IMR-90 (cell line): Measurements from ENCODE around the gene SLC27A3. TPM values are rescaled to one million over a fixed set of nuclear protein-coding genes. Genes with fewer than 3 reads are reported as not detected.

ENCODE experiments used
- ATAC-seq: fragments of 200-7000 bp; cut with Tn5 transposase; 2 replicates; pipeline ENCODE4 v1.9.1; 2020; ENCODE audit warnings: low read depth, mild to moderate bottlenecking, moderate library complexity
- BruUV-seq: library from RNA; stranded (reverse); fragments of 400-500 nt; replicated peaks from 2 replicates; lab custom pipeline; 2021; lab: Mats Ljungman, UMichigan
- CTCF ChIA-PET: fragments of 300-600 bp; formaldehyde crosslinking; extraction: SDS; loops from one replicate; lab custom pipeline; 2021; ENCODE audit warnings: antibody characterized with exemption; lab: Yijun Ruan, JAX
- POLR2A ChIA-PET: fragments of 300-600 bp; sonication (Branson Sonifier 250); formaldehyde crosslinking; loops from one replicate; lab custom pipeline; 2022; ENCODE audit warnings: antibody characterized with exemption; ENCODE audit not compliant: unreplicated experiment; lab: Charles Lee
- DNase-seq: peaks from one replicate; pipeline ENCODE4 v3.0.0; 2013
- H2AFZ ChIP-seq: replicated peaks from 2 replicates; pipeline ENCODE3; 2013; ENCODE audit warnings: low read length, mild to moderate bottlenecking; ENCODE audit not compliant: poor library complexity
- H2AK5ac ChIP-seq: 2 replicates; pipeline ENCODE4 v1.6.1; 2013; ENCODE audit warnings: low read depth, low read length, inconsistent platforms
- H2AK9ac ChIP-seq: replicated peaks from 2 replicates; pipeline ENCODE3; 2013; ENCODE audit warnings: mild to moderate bottlenecking, low read depth, low read length, moderate library complexity; ENCODE audit not compliant: poor library complexity
- H2BK120ac ChIP-seq: 2 replicates; pipeline ENCODE4 v1.6.1; 2013; ENCODE audit warnings: low read depth, low read length, inconsistent platforms
- H2BK15ac ChIP-seq: 3 replicates; pipeline ENCODE4 v1.6.1; 2013; ENCODE audit warnings: low read depth, low read length, inconsistent platforms
- H2BK20ac ChIP-seq: 2 replicates; pipeline ENCODE4 v1.6.1; 2013; ENCODE audit warnings: low read depth, mild to moderate bottlenecking, inconsistent platforms, low read length, moderate library complexity
- H2BK5ac ChIP-seq: 2 replicates; pipeline ENCODE4 v1.6.1; 2013; ENCODE audit warnings: mild to moderate bottlenecking, low read depth, low read length, inconsistent platforms; ENCODE audit not compliant: poor library complexity, severe bottlenecking
- H3K14ac ChIP-seq: replicated peaks from 2 replicates; pipeline ENCODE4 v1.6.1; 2013; ENCODE audit warnings: low read depth, low read length, inconsistent platforms
- H3K18ac ChIP-seq: 2 replicates; pipeline ENCODE4 v1.6.1; 2013; ENCODE audit warnings: low read depth, low read length, control low read depth
- H3K23ac ChIP-seq: 2 replicates; pipeline ENCODE4 v1.6.1; 2013; ENCODE audit warnings: low read depth, low read length, inconsistent platforms
- H3K27ac ChIP-seq: 2 replicates; pipeline ENCODE4 v1.5.1; 2013; ENCODE audit warnings: mild to moderate bottlenecking, control low read depth, low read length; ENCODE audit not compliant: insufficient read depth
- H3K27me3 ChIP-seq: 2 replicates; pipeline ENCODE4 v1.6.1; 2013; ENCODE audit warnings: low read length; ENCODE audit not compliant: control insufficient read depth, insufficient read depth
- H3K36me3 ChIP-seq: 2 replicates; pipeline ENCODE4 v1.6.1; 2013; ENCODE audit warnings: low read length, mixed read lengths; ENCODE audit not compliant: control insufficient read depth, insufficient read depth
- H3K4ac ChIP-seq: 2 replicates; pipeline ENCODE4 v1.6.1; 2013; ENCODE audit warnings: low read depth, low read length, inconsistent platforms
- H3K4me1 ChIP-seq: 2 replicates; pipeline ENCODE4 v1.6.1; 2013; ENCODE audit warnings: low read length, mixed read lengths; ENCODE audit not compliant: control insufficient read depth, insufficient read depth
- H3K4me2 ChIP-seq: 2 replicates; pipeline ENCODE4 v1.6.1; 2013; ENCODE audit warnings: low read depth, mild to moderate bottlenecking, control low read depth, low read length, moderate library complexity
- H3K4me3 ChIP-seq: 2 replicates; pipeline ENCODE4 v1.5.1; 2013; ENCODE audit warnings: low read depth, mild to moderate bottlenecking, control low read depth, low read length, moderate library complexity; ENCODE audit not compliant: insufficient read depth
- H3K56ac ChIP-seq: 2 replicates; pipeline ENCODE4 v1.6.1; 2013; ENCODE audit warnings: low read length, inconsistent platforms; ENCODE audit not compliant: insufficient read depth; ENCODE audit errors: extremely low read depth
- H3K79me1 ChIP-seq, 2 experiments: 2 replicates each; pipeline ENCODE4 v1.6.1; 2013; ENCODE audit warnings: low read length in 2 of 2, inconsistent platforms in 1 of 2, low read depth in 1 of 2
- H3K9ac ChIP-seq: 2 replicates; pipeline ENCODE4 v1.6.1; 2013; ENCODE audit warnings: low read depth, low read length, control low read depth
- H3K9me1 ChIP-seq: 2 replicates; pipeline ENCODE4 v1.6.1; 2013; ENCODE audit warnings: low read length, inconsistent platforms; ENCODE audit not compliant: insufficient read depth
- H3K9me3 ChIP-seq: 2 replicates; pipeline ENCODE4 v1.6.1; 2013; ENCODE audit warnings: low read length; ENCODE audit not compliant: control insufficient read depth, insufficient read depth
- H4K20me1 ChIP-seq: 2 replicates; pipeline ENCODE4 v1.6.1; 2013; ENCODE audit warnings: low read length, inconsistent platforms; ENCODE audit not compliant: insufficient read depth
- H4K5ac ChIP-seq: 2 replicates; pipeline ENCODE4 v1.6.1; 2013; ENCODE audit warnings: mild to moderate bottlenecking, low read depth, low read length, control low read depth
- H4K8ac ChIP-seq, 2 experiments: 2 replicates each; pipeline ENCODE4 v1.6.1; 2013; ENCODE audit warnings: low read depth in 2 of 2, low read length in 2 of 2, control low read depth in 1 of 2, inconsistent platforms in 1 of 2
- H4K91ac ChIP-seq: 2 replicates; pipeline ENCODE4 v1.6.1; 2013; ENCODE audit warnings: low read depth, low read length, inconsistent platforms; ENCODE audit not compliant: insufficient read depth
- BHLHE40 ChIP-seq: fragments of 150-350 bp; IDR thresholded peaks from 2 replicates; pipeline ENCODE4 v1.6.1; 2016; ENCODE audit warnings: mild to moderate bottlenecking, low read depth, low read length
- CEBPB ChIP-seq: IDR thresholded peaks from 2 replicates; pipeline ENCODE4 v1.6.1; 2012; ENCODE audit warnings: low read depth, low read length, improper control_type of control experiment
- CHD1 ChIP-seq: IDR thresholded peaks from 2 replicates; pipeline ENCODE4 v1.6.1; 2012; ENCODE audit warnings: low read depth, low read length, improper control_type of control experiment
- FOS ChIP-seq: fragments of 150-350 bp; IDR thresholded peaks from 2 replicates; pipeline ENCODE4 v1.6.1; 2016; ENCODE audit warnings: low read depth, low read length
- MAFK ChIP-seq: IDR thresholded peaks from 2 replicates; pipeline ENCODE4 v1.6.1; 2012; ENCODE audit warnings: low read depth, low read length, improper control_type of control experiment
- MAZ ChIP-seq: IDR thresholded peaks from 2 replicates; pipeline ENCODE4 v1.6.1; 2012; ENCODE audit warnings: low read depth, mild to moderate bottlenecking, low read length, improper control_type of control experiment, moderate library complexity, borderline replicate concordance
- MXI1 ChIP-seq: IDR thresholded peaks from 2 replicates; pipeline ENCODE4 v1.6.1; 2012; ENCODE audit warnings: low read depth, mild to moderate bottlenecking, low read length, moderate library complexity, borderline replicate concordance
- NFE2L2 ChIP-seq: fragments of 150-350 bp; IDR thresholded peaks from 2 replicates; pipeline ENCODE4 v1.6.1; 2016; ENCODE audit warnings: low read depth, mild to moderate bottlenecking, low read length
- POLR2A ChIP-seq: IDR thresholded peaks from 2 replicates; pipeline ENCODE4 v1.6.1; 2012; ENCODE audit warnings: mild to moderate bottlenecking, low read depth, low read length
- RAD21 ChIP-seq: IDR thresholded peaks from 2 replicates; pipeline ENCODE4 v1.6.1; 2012; ENCODE audit warnings: low read length, improper control_type of control experiment
- RCOR1 ChIP-seq: IDR thresholded peaks from 2 replicates; pipeline ENCODE4 v1.6.1; 2012; ENCODE audit warnings: mild to moderate bottlenecking, low read length, improper control_type of control experiment; ENCODE audit not compliant: insufficient replicate concordance
- RFX5 ChIP-seq: IDR thresholded peaks from 2 replicates; pipeline ENCODE4 v1.8.0; 2012; ENCODE audit warnings: low read depth, mild to moderate bottlenecking, low read length, moderate library complexity
- SMC3 ChIP-seq: fragments of 150-350 bp; IDR thresholded peaks from 2 replicates; pipeline ENCODE4 v1.6.1; 2016; ENCODE audit warnings: low read depth, mild to moderate bottlenecking, antibody characterized with exemption, low read length, moderate library complexity
- WGBS, 2 experiments: methylation state at CpG; one replicate each; pipeline versions ENCODE4 v1.1.5 to v1.1.7; 2013; ENCODE audit warnings: missing lambda C conversion rate in 2 of 2; ENCODE audit not compliant: insufficient read length in 1 of 2; ENCODE audit errors: extremely low coverage in 2 of 2; 5-methylcytosine and 5-hydroxymethylcytosine counted together
- dilution Hi-C: fragments of 300-500 bp; cut with HindIII; formaldehyde crosslinking; loops from one replicate; pipeline ENCODE4 v1.14.3; 2018; ENCODE audit warnings: low sequenced_read_pairs; ENCODE audit not compliant: unreplicated experiment
- in situ Hi-C: fragments of 300-500 bp; cut with MboI; formaldehyde crosslinking; loops from 3 replicates; pipeline ENCODE4 v1.14.3; 2019; ENCODE audit warnings: low sequenced_read_pairs, inconsistent platforms, mixed read lengths
- intact Hi-C: fragments of 100-400 bp; cut with micrococcal nuclease; formaldehyde crosslinking; loops from 2 replicates; pipeline ENCODE4 v1.10.0; 2022
- polyA plus RNA-seq, 3 experiments: library from polyadenylated mRNA; depleted of rRNA; stranded (reverse); fragments of >200 nt; gene quantifications; 2 replicates each; pipeline ENCODE4 v1.2.3, GENCODE V29; 2012; ENCODE audit warnings: low replicate concordance in 1 of 3
- total RNA-seq: library from RNA; depleted of rRNA; stranded (reverse); fragments of >200 nt; gene quantifications from 2 replicates; pipeline ENCODE4 v1.2.3, GENCODE V29; 2012
- TF ChIP-seq, protein P1 (sequence below): fragments of 150-350 bp; IDR thresholded peaks from 2 replicates; pipeline ENCODE4 v1.6.1; 2017; ENCODE audit warnings: mild to moderate bottlenecking, antibody characterized with exemption, low read length, low read depth
- TF ChIP-seq, protein P2 (sequence below): conservative IDR thresholded peaks from 2 replicates; pipeline ENCODE4 v1.5.1; 2012; ENCODE audit warnings: mild to moderate bottlenecking, low read depth, low read length, improper control_type of control experiment

Gene SLC27A3
- total and polyA plus RNA-seq, 2 of the 4 experiments (the other 2 are of a cell fraction) = 3.2 to 9.3 TPM

DNA sequence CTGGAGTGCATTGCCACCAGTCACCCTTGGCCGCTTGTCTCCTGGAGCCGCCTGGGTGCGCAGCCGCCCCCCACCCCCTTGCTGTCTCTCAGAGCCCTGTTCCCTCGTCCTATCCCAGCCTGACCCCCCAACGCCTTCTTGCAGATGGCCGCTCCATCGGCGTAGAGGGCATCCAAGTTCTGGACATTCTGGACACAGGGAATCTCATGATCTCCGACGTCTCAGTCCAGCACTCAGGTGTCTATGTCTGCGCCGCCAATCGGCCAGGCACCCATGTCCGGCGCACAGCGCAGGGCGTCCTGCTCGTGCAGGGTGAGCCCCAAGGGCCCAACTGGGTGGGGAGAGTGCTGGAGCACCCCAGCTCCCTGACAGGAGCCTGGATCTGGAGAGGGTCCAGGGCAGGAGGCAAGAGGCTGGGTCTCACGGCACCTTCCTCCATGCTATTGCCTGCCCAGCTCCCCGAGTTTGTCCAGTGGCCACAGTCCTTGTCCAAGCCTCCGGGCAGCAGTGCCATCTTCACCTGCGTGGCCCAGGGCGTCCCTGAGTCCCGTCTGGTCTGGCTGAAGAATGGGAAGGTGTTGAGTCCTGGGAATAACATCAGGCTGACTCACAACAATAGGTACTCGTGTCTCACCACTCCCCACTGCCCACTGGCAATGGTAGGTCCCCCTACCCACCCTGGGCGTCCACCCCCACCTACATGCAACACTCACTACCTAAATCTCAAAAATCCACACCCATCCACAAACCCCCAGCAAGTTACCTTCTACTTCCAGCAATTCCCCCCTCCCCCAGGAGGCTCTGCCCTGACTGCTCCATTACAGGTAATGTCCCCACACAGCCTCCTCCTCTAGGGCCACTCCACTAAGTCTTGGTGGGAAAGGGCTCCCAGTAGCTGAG, 24.6 kb downstream of the SLC27A3 start:
- Histone ChIP-seq H3K9me3 (no peaks in the 10 kb centered on the region), H3K14ac (no peak overlapping the region), H2AK9ac (peak overlapping the region; percentile 34), H3K56ac (no peak overlapping the region), H2BK5ac (no peak overlapping the region), H2BK20ac (no peak overlapping the region), H4K20me1 (no peaks in the 10 kb centered on the region), H3K9me1 (no peaks in the 10 kb centered on the region), H3K27me3 (no peaks in the 10 kb centered on the region), H2AFZ (no peak overlapping the region), H2AK5ac (no peak overlapping the region), H3K36me3 (peaks cover 6% of the 10 kb centered on the region), H3K79me1 (0 out of 4 replicates have a peak, but pooled peaks cover 0 to 4% of the 10 kb centered on the region in 2 experiments), H3K18ac (no peak overlapping the region), H4K91ac (no peak overlapping the region), H3K4me3 (no peak overlapping the region), H3K23ac (no peak overlapping the region), H4K8ac (no peak overlapping the region), H2BK120ac (no peak overlapping the region), H3K4me2 (no peak overlapping the region), H2BK15ac (no peak overlapping the region), H3K9ac (no peak overlapping the region), H3K4ac (no peak overlapping the region), H3K4me1 (no peaks in the 10 kb centered on the region), H4K5ac (no peak overlapping the region), H3K27ac (no peak overlapping the region)
- ChIA-PET CTCF (no interaction called here), POLR2A (no interaction called here)
- BruUV-seq = no TSS peak
- no peak for ATAC-seq
- WGBS, 2 experiments = 97% methylated on average over 13 of the region's 27 CpGs; no CpG with 5 or more reads in 1 of the 2 experiments
- intact Hi-C loops = loop anchor here (10.0 kb wide), 1 partner anchor 125 kb away; the partner anchor contains the start of gene GATAD2B
- in situ Hi-C loops = loop anchor here (5.0 kb wide), 1 partner anchor 147 kb away; the partner anchor contains the start of gene DENND4B
- no peak for DNase-seq
- dilution Hi-C loops = loop anchor here (25.0 kb wide), 1 partner anchor 112 kb away; the partner anchor contains the start of gene GATAD2B
- no peak for TF ChIP-seq NFE2L2
- TF ChIP-seq FOS = no peak
- TF ChIP-seq RFX5 = no peak
- TF ChIP-seq CHD1 = no peak
- no peak for TF ChIP-seq RCOR1
- TF ChIP-seq, protein P1, sequence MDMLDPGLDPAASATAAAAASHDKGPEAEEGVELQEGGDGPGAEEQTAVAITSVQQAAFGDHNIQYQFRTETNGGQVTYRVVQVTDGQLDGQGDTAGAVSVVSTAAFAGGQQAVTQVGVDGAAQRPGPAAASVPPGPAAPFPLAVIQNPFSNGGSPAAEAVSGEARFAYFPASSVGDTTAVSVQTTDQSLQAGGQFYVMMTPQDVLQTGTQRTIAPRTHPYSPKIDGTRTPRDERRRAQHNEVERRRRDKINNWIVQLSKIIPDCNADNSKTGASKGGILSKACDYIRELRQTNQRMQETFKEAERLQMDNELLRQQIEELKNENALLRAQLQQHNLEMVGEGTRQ = no peak
- no peak for TF ChIP-seq MXI1
- TF ChIP-seq BHLHE40 = no peak
- no peak for TF ChIP-seq MAZ
- no peak for TF ChIP-seq POLR2A
- no peak for TF ChIP-seq RAD21
- TF ChIP-seq CEBPB = no peak
- TF ChIP-seq, protein P2, sequence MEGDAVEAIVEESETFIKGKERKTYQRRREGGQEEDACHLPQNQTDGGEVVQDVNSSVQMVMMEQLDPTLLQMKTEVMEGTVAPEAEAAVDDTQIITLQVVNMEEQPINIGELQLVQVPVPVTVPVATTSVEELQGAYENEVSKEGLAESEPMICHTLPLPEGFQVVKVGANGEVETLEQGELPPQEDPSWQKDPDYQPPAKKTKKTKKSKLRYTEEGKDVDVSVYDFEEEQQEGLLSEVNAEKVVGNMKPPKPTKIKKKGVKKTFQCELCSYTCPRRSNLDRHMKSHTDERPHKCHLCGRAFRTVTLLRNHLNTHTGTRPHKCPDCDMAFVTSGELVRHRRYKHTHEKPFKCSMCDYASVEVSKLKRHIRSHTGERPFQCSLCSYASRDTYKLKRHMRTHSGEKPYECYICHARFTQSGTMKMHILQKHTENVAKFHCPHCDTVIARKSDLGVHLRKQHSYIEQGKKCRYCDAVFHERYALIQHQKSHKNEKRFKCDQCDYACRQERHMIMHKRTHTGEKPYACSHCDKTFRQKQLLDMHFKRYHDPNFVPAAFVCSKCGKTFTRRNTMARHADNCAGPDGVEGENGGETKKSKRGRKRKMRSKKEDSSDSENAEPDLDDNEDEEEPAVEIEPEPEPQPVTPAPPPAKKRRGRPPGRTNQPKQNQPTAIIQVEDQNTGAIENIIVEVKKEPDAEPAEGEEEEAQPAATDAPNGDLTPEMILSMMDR = no peak
- TF ChIP-seq SMC3 = no peak
- TF ChIP-seq MAFK = no peak
